Measurements from ENCODE around the gene NEU2.
"Not testable (repeated sequence)": the region's sequence is repeated elsewhere in the genome, so short reads cannot be mapped to it uniquely, and the experiment has no call there.

The NEU2 gene

DNA sequence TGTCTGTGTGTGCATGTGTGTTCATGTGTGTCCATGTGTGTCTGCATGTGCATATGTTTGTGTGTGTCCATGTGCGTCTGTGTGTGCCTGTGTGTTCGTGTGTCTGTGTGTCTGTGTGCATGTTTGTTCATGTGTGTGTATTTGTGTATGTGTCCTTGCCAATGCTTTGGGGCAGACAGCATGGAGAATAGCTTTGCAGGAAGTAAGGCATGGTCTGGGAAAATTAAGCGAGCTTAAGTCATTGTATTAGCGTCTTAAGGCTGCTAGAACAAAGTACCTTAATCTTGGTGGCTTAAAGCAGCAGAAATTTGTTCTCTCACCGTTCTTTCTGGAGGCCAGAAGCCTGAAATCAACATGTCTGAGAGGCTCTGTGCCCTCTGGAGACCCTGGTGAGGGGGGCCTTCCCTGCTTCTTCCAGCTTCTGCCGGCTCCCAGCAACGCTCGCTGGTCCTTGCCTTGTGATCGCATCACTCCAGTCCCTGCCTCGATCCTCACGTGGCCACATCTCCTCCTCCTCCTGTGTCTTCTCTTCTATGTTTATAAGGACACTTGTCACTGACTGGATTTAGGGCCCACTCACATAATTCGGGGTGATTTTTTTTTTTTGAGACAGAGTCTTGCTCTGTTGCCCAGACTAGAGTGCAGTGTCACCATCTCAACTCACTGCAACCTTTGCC, 3.8 kb downstream of the NEU2 start:
- no peak for DNase-seq

GRCh38 chr2:233037078-233037477, 4.6 kb downstream of the NEU2 start:
- no peak for DNase-seq

- no peak for DNase-seq
Observed at GRCh38 chr2:233039212-233039845, 6.9 kb downstream of the NEU2 start.

GRCh38 chr2:233039846-233040530, 7.5 kb downstream of the NEU2 start:
- DNase-seq, result no peak

DNA sequence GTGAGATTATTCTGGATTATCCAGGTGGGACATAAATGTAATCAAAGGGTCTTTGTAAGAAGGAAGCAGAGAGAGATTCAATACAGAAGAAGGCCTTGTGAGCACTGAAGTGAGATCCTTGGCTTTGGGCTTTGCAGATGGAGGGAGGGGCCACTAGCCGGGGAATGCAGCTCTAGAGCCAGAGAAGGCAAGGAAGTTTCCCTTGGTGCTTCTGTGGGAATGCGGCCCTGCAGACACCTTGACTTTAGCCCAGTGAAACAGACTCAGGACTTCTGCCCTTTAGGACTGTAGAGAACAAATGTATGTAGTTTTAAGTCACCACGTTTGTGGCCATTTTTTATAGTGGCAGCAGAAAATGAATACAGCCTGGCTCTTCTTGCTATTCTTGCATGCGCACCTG, 8.1 kb downstream of the NEU2 start:
- DNase-seq, result no peak

GRCh38 chr2:233041722-233042323, 9.4 kb downstream of the NEU2 start:
- no peak for DNase-seq

DNA sequence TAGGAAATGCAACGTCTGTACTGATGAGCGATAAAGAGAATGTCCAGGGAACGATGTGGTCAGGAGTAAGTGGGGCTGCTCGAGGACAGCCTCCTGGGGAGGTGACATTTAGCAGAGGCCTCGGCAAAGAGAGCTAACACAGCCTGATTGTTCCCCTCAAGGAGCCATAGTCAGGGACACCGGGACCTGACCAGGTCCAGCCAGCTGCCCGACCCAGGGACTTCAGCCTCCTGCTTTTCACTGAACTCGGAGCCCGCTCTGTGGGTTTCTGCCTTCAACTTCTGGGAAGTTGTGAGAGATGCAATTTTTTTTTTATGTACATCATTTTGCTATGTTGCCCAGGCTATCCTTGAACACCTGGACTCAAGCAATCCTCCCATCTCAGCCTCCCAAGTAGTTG, 10.1 kb downstream of the NEU2 start:
- DNase-seq, result no peak

- no peak for DNase-seq
Observed at GRCh38 chr2:233044974-233045605, 12.6 kb downstream of the NEU2 start.

DNA sequence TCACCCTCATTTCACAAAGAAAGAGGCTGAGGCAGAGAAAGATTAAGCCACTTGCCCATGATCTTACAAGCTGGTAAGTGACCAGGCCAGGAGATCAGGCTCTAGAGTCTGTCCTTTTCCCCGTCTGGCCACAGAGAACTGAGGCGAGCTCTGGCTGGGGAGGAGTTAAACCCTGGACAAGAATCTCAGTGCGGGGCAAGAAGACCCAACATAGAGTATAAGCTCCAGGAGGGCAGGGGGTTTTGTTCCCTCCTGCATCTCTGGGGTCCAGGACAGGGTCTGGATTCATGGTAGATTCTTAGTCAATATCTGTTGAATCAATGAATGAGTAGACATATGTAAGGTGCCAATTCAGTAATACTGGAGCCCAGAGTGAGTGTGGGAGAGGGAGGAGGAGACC, 14.7 kb downstream of the NEU2 start:
- no peak for DNase-seq

- no peak for DNase-seq
Observed at GRCh38 chr2:233047667-233048066, 15.2 kb downstream of the NEU2 start.

DNA sequence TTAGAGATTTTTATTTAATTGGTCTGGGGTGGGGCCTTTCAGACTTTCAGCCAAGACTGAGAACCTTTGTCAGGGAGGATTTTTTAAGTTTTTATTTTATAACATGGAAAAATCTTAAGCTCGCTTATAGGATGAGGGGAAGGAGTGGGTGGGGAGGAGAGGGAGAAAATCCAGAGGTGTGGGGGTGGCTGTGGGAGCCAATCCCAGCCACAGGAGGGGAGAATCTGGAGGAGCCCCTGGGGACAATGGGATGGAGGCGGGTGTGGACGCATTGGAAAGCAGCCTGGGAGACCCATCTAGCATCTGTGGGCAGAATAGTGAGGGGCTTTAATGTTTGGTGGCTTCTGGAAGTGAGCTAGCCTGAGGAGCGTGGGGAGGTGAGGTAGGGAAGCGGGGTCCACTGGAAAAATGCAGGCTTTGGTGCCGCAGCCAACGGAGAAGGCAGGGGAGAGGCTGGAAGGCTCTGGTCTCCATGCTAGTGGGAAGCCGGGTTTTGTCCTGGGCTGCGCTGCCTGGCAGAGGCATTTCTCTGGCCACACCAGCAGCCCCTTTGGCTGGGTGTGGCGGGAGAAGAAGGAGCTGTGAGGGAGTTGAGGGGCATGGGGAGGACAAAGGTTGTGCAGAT, 16.2 kb downstream of the NEU2 start:
- DNase-seq, result no peak

GRCh38 chr2:233049194-233049761, 16.8 kb downstream of the NEU2 start:
- no peak for DNase-seq

DNA sequence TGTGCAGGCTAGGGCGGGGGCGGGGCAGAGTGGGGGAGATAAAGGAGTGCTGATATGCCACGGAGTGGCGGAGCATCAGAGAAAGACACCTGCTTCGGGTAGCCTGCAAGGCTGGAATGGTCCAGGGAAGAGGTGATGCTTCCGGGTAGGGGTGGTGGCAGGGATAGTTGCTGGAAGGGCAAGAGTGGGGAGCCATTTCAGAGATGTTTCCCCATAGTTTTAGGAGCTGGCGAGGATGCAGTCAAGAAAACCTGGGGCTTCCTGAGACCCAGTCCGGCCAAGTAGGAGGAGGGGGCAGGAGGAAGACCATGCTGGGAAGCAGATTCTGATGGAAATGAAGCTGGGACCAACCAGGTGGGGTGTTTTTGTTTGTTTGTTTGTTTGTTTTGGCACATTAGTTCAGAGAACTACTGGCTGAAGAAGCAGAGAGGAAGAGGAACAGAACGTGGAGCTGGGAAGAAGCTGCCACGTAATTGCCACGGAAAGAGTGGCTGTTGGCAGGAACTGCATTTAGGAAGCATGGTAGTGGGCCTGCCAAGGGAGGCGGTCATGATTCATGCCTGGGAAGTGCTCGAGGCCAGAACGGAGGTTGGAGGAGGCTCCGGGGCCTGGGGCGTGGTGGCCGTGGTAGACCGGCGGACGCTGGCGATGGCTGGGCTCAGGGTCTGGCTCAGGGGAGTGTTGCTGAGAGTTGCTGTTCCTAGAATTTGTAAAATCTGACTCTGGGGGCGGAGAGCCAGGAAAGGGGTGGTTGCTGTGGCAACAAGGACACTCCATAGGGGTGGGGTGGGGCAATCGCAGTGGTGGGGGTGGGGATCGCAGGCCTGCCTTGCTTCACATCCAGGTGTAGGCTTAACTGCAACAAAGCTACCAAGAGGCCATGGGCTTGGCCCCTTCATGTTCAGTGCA, 19.0 kb downstream of the NEU2 start:
- DNase-seq, result no peak

- not testable (repeated sequence) for DNase-seq
Observed at GRCh38 chr2:233052517-233052916, 20.0 kb downstream of the NEU2 start.

GRCh38 chr2:233053928-233054784, 21.7 kb downstream of the NEU2 start:
- DNase-seq, result peak; percentile 53 to 79

DNA sequence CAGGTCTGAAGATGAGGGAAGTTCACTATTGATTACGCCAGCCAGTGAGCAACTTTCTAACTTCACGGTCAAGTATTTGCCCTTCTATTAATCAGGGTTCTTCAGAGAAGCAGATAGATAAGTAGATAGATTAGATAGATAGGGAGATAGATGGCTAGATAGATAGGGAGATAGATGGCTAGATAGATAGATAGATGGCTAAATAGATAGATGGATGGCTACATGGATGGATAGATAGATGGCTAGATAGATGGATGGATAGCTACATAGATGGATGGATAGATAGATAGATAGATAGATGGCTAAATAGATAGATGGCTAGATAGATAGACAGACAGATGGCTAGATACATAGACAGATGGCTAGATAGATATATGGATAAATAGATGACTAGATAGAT, 22.9 kb downstream of the NEU2 start:
- DNase-seq, result no peak

GRCh38 chr2:233056961-233057605, 24.6 kb downstream of the NEU2 start:
- DNase-seq, result no peak

DNA sequence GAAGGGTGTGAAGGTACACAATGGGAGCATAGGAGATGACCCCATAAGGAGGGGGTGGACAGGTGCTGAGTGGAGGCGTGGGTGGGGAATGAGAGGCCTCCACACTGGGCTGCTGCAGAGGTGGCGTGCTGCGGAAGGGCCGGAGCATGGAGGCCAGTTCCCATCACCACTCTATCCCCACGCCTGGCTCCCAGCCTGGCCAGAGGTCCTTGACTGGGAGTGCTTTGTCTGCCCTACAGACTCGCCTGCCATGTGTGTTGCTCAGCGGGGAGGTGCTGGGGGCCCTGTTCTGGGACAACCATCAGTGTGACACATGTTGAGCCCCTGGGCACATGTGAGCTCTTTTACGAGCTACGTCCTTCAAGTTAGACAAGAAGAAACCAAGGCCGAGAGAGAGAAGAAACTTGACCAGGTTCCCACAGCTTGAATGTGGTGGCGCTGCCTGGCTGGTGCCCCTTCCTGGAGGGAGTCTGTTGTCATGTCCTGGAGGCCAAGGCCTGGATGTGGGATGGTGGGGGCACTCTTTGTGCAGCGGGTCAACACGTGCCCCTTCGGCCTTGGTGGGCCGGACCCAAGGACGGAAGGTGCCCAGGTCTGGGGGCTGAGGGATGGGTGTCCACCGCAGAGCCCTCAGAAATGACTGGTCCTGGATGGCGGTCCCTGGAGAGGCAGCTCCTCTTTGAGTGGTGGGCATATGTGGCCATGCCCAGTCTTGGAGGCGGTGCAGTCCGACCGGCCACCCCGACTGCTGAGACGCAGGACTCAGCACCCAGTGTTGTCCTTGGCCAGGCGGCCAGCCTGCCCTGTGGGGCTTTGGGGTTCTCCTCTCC, 26.5 kb downstream of the NEU2 start:
- no peak for DNase-seq

DNA sequence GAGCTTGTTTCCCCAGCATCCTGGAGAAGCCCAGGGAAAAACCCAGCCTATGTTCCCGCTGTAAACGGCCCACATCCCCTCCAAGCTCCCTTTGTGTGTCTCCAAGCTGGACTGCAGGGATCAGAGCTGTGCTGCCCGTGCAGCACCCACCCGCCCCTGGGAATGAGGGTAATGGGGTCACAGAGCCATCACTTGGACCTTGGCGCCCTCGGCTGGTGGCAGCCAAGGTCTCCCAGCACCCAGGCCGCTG, 27.0 kb downstream of the NEU2 start:
- no peak for DNase-seq
